Body of pancreas (tissue), 4 donors: Measurements from ENCODE around the gene ARHGEF17.

Source experiments
- POLR2A ChIP-seq, 3 donors: fragments of 450-650 bp; IDR thresholded peaks; one replicate each; pipeline ENCODE4 v1.6.1; 2016; ENCODE audit warnings: antibody characterized with exemption in 3 of 3, mild to moderate bottlenecking in 2 of 3
- TF ChIP-seq, protein P1 (sequence below), 7 experiments: fragments of 450-650 bp in 4 of 7; fragments of 200-600 bp in 3 of 7; sonication (generic) in 3 of 7; IDR thresholded peaks; one replicate each; pipeline ENCODE4 v1.5.1; 2016 to 2019; ENCODE audit warnings: antibody characterized with exemption in 7 of 7

DNA sequence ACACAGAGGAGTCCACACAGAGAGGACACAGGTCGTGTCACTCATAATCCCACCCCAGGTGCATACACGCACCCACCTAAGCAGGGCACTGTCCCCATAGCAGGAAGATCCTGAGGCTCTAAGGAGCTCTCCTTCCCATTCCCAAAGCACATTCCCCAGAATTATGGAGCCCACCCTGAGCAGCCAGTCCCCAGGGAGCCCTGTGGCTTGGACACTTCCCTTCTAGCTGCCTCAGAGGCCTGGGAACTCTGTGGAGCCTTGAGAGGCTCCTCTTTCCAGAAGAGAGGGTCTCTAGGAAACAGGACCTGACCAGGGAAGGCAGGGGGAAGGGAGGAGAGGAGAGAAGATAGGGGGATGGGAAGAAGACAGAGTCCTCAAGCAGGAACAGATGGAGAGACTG is 29.8 kb downstream of the ARHGEF17 start:
- no peak for TF ChIP-seq POLR2A (IDR thresholded peaks at IDR 0.05)
- TF ChIP-seq, protein P1, sequence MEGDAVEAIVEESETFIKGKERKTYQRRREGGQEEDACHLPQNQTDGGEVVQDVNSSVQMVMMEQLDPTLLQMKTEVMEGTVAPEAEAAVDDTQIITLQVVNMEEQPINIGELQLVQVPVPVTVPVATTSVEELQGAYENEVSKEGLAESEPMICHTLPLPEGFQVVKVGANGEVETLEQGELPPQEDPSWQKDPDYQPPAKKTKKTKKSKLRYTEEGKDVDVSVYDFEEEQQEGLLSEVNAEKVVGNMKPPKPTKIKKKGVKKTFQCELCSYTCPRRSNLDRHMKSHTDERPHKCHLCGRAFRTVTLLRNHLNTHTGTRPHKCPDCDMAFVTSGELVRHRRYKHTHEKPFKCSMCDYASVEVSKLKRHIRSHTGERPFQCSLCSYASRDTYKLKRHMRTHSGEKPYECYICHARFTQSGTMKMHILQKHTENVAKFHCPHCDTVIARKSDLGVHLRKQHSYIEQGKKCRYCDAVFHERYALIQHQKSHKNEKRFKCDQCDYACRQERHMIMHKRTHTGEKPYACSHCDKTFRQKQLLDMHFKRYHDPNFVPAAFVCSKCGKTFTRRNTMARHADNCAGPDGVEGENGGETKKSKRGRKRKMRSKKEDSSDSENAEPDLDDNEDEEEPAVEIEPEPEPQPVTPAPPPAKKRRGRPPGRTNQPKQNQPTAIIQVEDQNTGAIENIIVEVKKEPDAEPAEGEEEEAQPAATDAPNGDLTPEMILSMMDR (IDR thresholded peaks at IDR 0.05): no peak
